ENCODE data around the gene CTU2.

The CTU2 gene

GRCh38 chr16:88721236-88721635 is 14.9 kb downstream of the CTU2 start:
- Histone ChIP-seq H3K9me3 (ENCODE audit: control insufficient read depth, low read length) (no peaks in the 10 kb centered on the region), H3K4me3 (ENCODE audit: insufficient read depth, low read depth, low read length, poor library complexity, severe bottlenecking) (no peak overlapping the region), H3K36me3 (ENCODE audit: control insufficient read depth, insufficient read depth, low read length) (peaks cover 98% of the 10 kb centered on the region)

GRCh38 chr16:88721815-88722755 is 15.8 kb downstream of the CTU2 start:
- no peaks in the 10 kb centered on the region for H3K9me3 ChIP-seq (ENCODE audit: control insufficient read depth, low read length)
- no peak overlapping the region for H3K4me3 ChIP-seq (ENCODE audit: insufficient read depth, low read depth, low read length, poor library complexity, severe bottlenecking)
- no peaks in the 10 kb centered on the region for H3K27me3 ChIP-seq (replicated peaks; ENCODE audit: control insufficient read depth, insufficient read depth, low read length, poor library complexity, severe bottlenecking)
- DNase-seq, result no peak
- H3K36me3 ChIP-seq (ENCODE audit: control insufficient read depth, insufficient read depth, low read length), result peaks cover 98% of the 10 kb centered on the region
- H3K4me1 ChIP-seq (ENCODE audit: control insufficient read depth, insufficient read depth, low read length, poor library complexity, severe bottlenecking), result no peaks in the 10 kb centered on the region
- no peak overlapping the region for H3K27ac ChIP-seq (ENCODE audit: insufficient read depth, low read length, poor library complexity, severe bottlenecking)

More at GRCh38 chr16:88721236-88721635, 14.9 kb downstream of the CTU2 start:
- no peaks in the 10 kb centered on the region for H3K4me1 ChIP-seq (ENCODE audit: control insufficient read depth, insufficient read depth, low read length, poor library complexity, severe bottlenecking)
- H3K27ac ChIP-seq (ENCODE audit: insufficient read depth, low read length, poor library complexity, severe bottlenecking), result no peak overlapping the region
- no peak for DNase-seq
- H3K27me3 ChIP-seq (replicated peaks; ENCODE audit: control insufficient read depth, insufficient read depth, low read length, poor library complexity, severe bottlenecking), result no peaks in the 10 kb centered on the region

GRCh38 chr16:88722784-88723506 is 16.6 kb downstream of the CTU2 start:
- Histone ChIP-seq H3K4me3 (ENCODE audit: insufficient read depth, low read depth, low read length, poor library complexity, severe bottlenecking) (no peak overlapping the region), H3K27ac (ENCODE audit: insufficient read depth, low read length, poor library complexity, severe bottlenecking) (no peak overlapping the region), H3K9me3 (ENCODE audit: control insufficient read depth, low read length) (no peaks in the 10 kb centered on the region), H3K4me1 (ENCODE audit: control insufficient read depth, insufficient read depth, low read length, poor library complexity, severe bottlenecking) (peaks cover 2% of the 10 kb centered on the region), H3K36me3 (ENCODE audit: control insufficient read depth, insufficient read depth, low read length) (peaks cover 99% of the 10 kb centered on the region), H3K27me3 (replicated peaks; ENCODE audit: control insufficient read depth, insufficient read depth, low read length, poor library complexity, severe bottlenecking) (no peaks in the 10 kb centered on the region)
- no peak for DNase-seq

GRCh38 chr16:88723507-88723887 is 17.2 kb downstream of the CTU2 start:
- H3K36me3 ChIP-seq (ENCODE audit: control insufficient read depth, insufficient read depth, low read length), result peaks cover 95% of the 10 kb centered on the region
- H3K4me3 ChIP-seq (ENCODE audit: insufficient read depth, low read depth, low read length, poor library complexity, severe bottlenecking), result no peak overlapping the region
- H3K27me3 ChIP-seq (replicated peaks; ENCODE audit: control insufficient read depth, insufficient read depth, low read length, poor library complexity, severe bottlenecking), result no peaks in the 10 kb centered on the region
- no peak for DNase-seq
- H3K9me3 ChIP-seq (ENCODE audit: control insufficient read depth, low read length), result no peaks in the 10 kb centered on the region
- no peak overlapping the region for H3K27ac ChIP-seq (ENCODE audit: insufficient read depth, low read length, poor library complexity, severe bottlenecking)
- H3K4me1 ChIP-seq (ENCODE audit: control insufficient read depth, insufficient read depth, low read length, poor library complexity, severe bottlenecking), result peaks cover 2% of the 10 kb centered on the region

GRCh38 chr16:88723911-88724310 is 17.6 kb downstream of the CTU2 start:
- H3K27ac ChIP-seq (ENCODE audit: insufficient read depth, low read length, poor library complexity, severe bottlenecking), result no peak overlapping the region
- H3K4me3 ChIP-seq (ENCODE audit: insufficient read depth, low read depth, low read length, poor library complexity, severe bottlenecking), result no peak overlapping the region
- DNase-seq, result no peak
- peaks cover 91% of the 10 kb centered on the region for H3K36me3 ChIP-seq (ENCODE audit: control insufficient read depth, insufficient read depth, low read length)
- no peaks in the 10 kb centered on the region for H3K27me3 ChIP-seq (replicated peaks; ENCODE audit: control insufficient read depth, insufficient read depth, low read length, poor library complexity, severe bottlenecking)
- H3K4me1 ChIP-seq (ENCODE audit: control insufficient read depth, insufficient read depth, low read length, poor library complexity, severe bottlenecking), result peaks cover 2% of the 10 kb centered on the region
- no peaks in the 10 kb centered on the region for H3K9me3 ChIP-seq (ENCODE audit: control insufficient read depth, low read length)

GRCh38 chr16:88724855-88725555 is 18.7 kb downstream of the CTU2 start:
- H3K27ac ChIP-seq (ENCODE audit: insufficient read depth, low read length, poor library complexity, severe bottlenecking), result no peak overlapping the region
- no peaks in the 10 kb centered on the region for H3K9me3 ChIP-seq (ENCODE audit: control insufficient read depth, low read length)
- H3K4me1 ChIP-seq (ENCODE audit: control insufficient read depth, insufficient read depth, low read length, poor library complexity, severe bottlenecking), result peaks cover 2% of the 10 kb centered on the region
- peaks cover 84% of the 10 kb centered on the region for H3K36me3 ChIP-seq (ENCODE audit: control insufficient read depth, insufficient read depth, low read length)
- H3K27me3 ChIP-seq (replicated peaks; ENCODE audit: control insufficient read depth, insufficient read depth, low read length, poor library complexity, severe bottlenecking), result no peaks in the 10 kb centered on the region
- no peak overlapping the region for H3K4me3 ChIP-seq (ENCODE audit: insufficient read depth, low read depth, low read length, poor library complexity, severe bottlenecking)
- DNase-seq, result no peak

GRCh38 chr16:88725609-88726407 is 19.5 kb downstream of the CTU2 start:
- no peak overlapping the region for H3K27ac ChIP-seq (ENCODE audit: insufficient read depth, low read length, poor library complexity, severe bottlenecking)

GRCh38 chr16:88726408-88726749 is 20.1 kb downstream of the CTU2 start:
- DNase-seq, result no peak
- peaks cover 81% of the 10 kb centered on the region for H3K36me3 ChIP-seq (ENCODE audit: control insufficient read depth, insufficient read depth, low read length)
- peaks cover 2% of the 10 kb centered on the region for H3K4me1 ChIP-seq (ENCODE audit: control insufficient read depth, insufficient read depth, low read length, poor library complexity, severe bottlenecking)

More at GRCh38 chr16:88725609-88726407, 19.5 kb downstream of the CTU2 start:
- no peak for DNase-seq
- Histone ChIP-seq H3K4me3 (ENCODE audit: insufficient read depth, low read depth, low read length, poor library complexity, severe bottlenecking) (no peak overlapping the region), H3K9me3 (ENCODE audit: control insufficient read depth, low read length) (no peaks in the 10 kb centered on the region), H3K27me3 (replicated peaks; ENCODE audit: control insufficient read depth, insufficient read depth, low read length, poor library complexity, severe bottlenecking) (no peaks in the 10 kb centered on the region), H3K36me3 (ENCODE audit: control insufficient read depth, insufficient read depth, low read length) (peaks cover 81% of the 10 kb centered on the region), H3K4me1 (ENCODE audit: control insufficient read depth, insufficient read depth, low read length, poor library complexity, severe bottlenecking) (peaks cover 2% of the 10 kb centered on the region)

GRCh38 chr16:88726981-88727380 is 20.7 kb downstream of the CTU2 start:
- DNase-seq, result no peak
- Histone ChIP-seq H3K27ac (ENCODE audit: insufficient read depth, low read length, poor library complexity, severe bottlenecking) (no peak overlapping the region), H3K27me3 (replicated peaks; ENCODE audit: control insufficient read depth, insufficient read depth, low read length, poor library complexity, severe bottlenecking) (no peaks in the 10 kb centered on the region), H3K36me3 (ENCODE audit: control insufficient read depth, insufficient read depth, low read length) (peaks cover 80% of the 10 kb centered on the region), H3K9me3 (ENCODE audit: control insufficient read depth, low read length) (no peaks in the 10 kb centered on the region), H3K4me1 (ENCODE audit: control insufficient read depth, insufficient read depth, low read length, poor library complexity, severe bottlenecking) (peaks cover 2% of the 10 kb centered on the region), H3K4me3 (ENCODE audit: insufficient read depth, low read depth, low read length, poor library complexity, severe bottlenecking) (no peak overlapping the region)

More at GRCh38 chr16:88726408-88726749, 20.1 kb downstream of the CTU2 start:
- H3K27me3 ChIP-seq (replicated peaks; ENCODE audit: control insufficient read depth, insufficient read depth, low read length, poor library complexity, severe bottlenecking), result no peaks in the 10 kb centered on the region
- no peak overlapping the region for H3K4me3 ChIP-seq (ENCODE audit: insufficient read depth, low read depth, low read length, poor library complexity, severe bottlenecking)
- H3K27ac ChIP-seq (ENCODE audit: insufficient read depth, low read length, poor library complexity, severe bottlenecking), result no peak overlapping the region
- H3K9me3 ChIP-seq (ENCODE audit: control insufficient read depth, low read length), result no peaks in the 10 kb centered on the region

All from effector memory CD4-positive, alpha-beta T cell (primary cell).